Osteocyte (in vitro differentiated cells): ENCODE data around the gene SYCE1. TPM values are rescaled to one million over a fixed set of nuclear protein-coding genes. Genes with fewer than 3 reads are reported as not detected.
"Not testable (repeated sequence)": the region's sequence is repeated elsewhere in the genome, so short reads cannot be mapped to it uniquely, and the experiment has no call there.

Source experiments
- DNase-seq: peaks from one replicate; pipeline ENCODE4 v3.0.0; 2021; ENCODE audit warnings: mixed read lengths; ENCODE audit not compliant: unreplicated experiment; ENCODE audit errors: extremely low spot score
- H3K27ac Mint-ChIP-seq: one replicate; pipeline ENCODE4 v1.8.0; 2021; ENCODE audit warnings: mild to moderate bottlenecking, mixed read lengths; ENCODE audit not compliant: unreplicated experiment
- H3K27me3 Mint-ChIP-seq: one replicate; pipeline ENCODE4 v1.8.0; 2021; ENCODE audit warnings: mixed read lengths; ENCODE audit not compliant: unreplicated experiment
- H3K36me3 Mint-ChIP-seq: one replicate; pipeline ENCODE4 v1.8.0; 2021; ENCODE audit warnings: mixed read lengths; ENCODE audit not compliant: unreplicated experiment
- H3K4me1 Mint-ChIP-seq: one replicate; pipeline ENCODE4 v1.8.0; 2021; ENCODE audit warnings: mixed read lengths; ENCODE audit not compliant: unreplicated experiment
- H3K4me3 Mint-ChIP-seq: one replicate; pipeline ENCODE4 v1.8.0; 2021; ENCODE audit warnings: mild to moderate bottlenecking, moderate library complexity, mixed read lengths; ENCODE audit not compliant: unreplicated experiment
- H3K9me3 Mint-ChIP-seq: one replicate; pipeline ENCODE4 v1.8.0; 2021; ENCODE audit warnings: mixed read lengths; ENCODE audit not compliant: unreplicated experiment
- total RNA-seq: library from RNA; stranded (reverse); gene quantifications from 2 replicates; pipeline ENCODE4 v1.2.1, GENCODE V29; 2021
- TF ChIP-seq, protein P1 (sequence below): fragments of 200-600 bp; sonication (generic); IDR thresholded peaks from 2 replicates; pipeline ENCODE4 v1.5.0; 2021; ENCODE audit warnings: antibody characterized with exemption, mild to moderate bottlenecking, moderate library complexity

Gene SYCE1
- total RNA-seq, 1 donor from 2014 or later = not detected

DNA sequence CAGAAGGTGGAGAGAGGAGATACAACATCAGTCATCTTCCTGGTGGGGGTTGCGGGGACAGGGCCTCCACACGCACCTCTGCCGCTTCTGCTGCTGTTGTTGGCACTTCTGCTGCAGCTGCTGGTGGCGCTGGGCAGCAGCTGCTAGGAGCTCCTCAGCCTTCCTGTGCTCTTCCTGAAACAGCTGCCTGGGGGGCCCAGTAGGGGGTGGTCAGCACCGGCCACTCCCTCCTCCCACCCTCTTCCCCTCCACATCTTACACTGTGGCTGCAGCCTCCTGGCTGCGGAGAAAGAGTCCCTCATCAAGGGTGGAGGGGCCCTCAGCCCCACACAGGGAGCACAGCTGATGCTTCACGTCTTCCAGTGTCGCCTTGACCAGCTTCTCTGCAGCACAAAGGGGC is 9.9 kb downstream of the SYCE1 start:
- H3K4me1 Mint-ChIP-seq = no peaks in the 10 kb centered on the region
- H3K36me3 Mint-ChIP-seq = no peaks in the 10 kb centered on the region
- H3K4me3 Mint-ChIP-seq = no peak overlapping the region
- H3K27me3 Mint-ChIP-seq = no peaks in the 10 kb centered on the region
- H3K27ac Mint-ChIP-seq = no peak overlapping the region
- DNase-seq = no peak
- TF ChIP-seq, protein P1, sequence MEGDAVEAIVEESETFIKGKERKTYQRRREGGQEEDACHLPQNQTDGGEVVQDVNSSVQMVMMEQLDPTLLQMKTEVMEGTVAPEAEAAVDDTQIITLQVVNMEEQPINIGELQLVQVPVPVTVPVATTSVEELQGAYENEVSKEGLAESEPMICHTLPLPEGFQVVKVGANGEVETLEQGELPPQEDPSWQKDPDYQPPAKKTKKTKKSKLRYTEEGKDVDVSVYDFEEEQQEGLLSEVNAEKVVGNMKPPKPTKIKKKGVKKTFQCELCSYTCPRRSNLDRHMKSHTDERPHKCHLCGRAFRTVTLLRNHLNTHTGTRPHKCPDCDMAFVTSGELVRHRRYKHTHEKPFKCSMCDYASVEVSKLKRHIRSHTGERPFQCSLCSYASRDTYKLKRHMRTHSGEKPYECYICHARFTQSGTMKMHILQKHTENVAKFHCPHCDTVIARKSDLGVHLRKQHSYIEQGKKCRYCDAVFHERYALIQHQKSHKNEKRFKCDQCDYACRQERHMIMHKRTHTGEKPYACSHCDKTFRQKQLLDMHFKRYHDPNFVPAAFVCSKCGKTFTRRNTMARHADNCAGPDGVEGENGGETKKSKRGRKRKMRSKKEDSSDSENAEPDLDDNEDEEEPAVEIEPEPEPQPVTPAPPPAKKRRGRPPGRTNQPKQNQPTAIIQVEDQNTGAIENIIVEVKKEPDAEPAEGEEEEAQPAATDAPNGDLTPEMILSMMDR = no peak
- H3K9me3 Mint-ChIP-seq = peaks cover 1% of the 10 kb centered on the region

DNA sequence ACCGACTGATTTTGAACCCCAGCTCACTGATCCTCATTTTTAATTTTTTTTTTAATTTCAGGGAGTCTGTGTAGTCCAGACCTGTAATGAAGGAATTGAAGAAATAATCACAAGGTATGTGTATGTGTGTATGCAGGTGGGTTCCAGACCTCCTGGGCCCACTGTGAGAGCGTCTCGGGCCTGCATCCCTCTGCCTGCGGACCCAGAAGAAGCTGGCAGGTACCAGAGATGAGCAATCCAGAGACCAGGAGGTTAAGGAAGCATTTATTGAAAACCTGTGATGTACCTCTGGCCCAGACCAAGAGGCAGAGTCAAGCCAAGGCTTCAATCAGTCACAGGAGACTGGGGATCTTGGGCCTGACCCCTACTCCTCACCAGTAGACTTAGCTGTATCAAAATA is 10.8 kb downstream of the SYCE1 start:
- Mint-ChIP-seq H3K4me3 (no peak overlapping the region), H3K4me1 (no peaks in the 10 kb centered on the region), H3K9me3 (peaks cover 6% of the 10 kb centered on the region), H3K27ac (no peak overlapping the region), H3K36me3 (no peaks in the 10 kb centered on the region), H3K27me3 (no peaks in the 10 kb centered on the region)
- no peak for DNase-seq
- TF ChIP-seq, protein P1 = no peak

DNA sequence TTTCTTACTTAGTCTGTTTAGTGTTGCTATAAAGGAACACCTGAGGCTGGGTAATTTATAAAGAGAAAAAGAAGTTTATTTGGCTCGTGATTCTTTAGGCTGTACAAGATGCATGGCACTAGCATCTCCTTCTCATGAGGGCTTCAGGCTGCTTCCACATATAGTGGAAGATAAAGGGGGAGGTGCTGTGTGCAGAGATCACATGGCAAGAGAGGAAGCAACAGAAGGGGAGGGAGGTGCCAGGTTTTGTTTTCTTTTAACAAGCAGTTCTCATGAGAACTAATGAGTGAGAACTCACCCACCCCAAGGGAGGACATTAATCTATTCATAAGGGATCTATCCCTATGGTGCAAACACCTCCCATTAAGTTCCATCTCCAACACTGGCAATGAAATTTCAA is 20.9 kb downstream of the SYCE1 start:
- H3K27ac Mint-ChIP-seq = no peak overlapping the region
- no peak overlapping the region for H3K4me3 Mint-ChIP-seq
- H3K9me3 Mint-ChIP-seq = peaks cover 28% of the 10 kb centered on the region
- H3K36me3 Mint-ChIP-seq = no peaks in the 10 kb centered on the region
- DNase-seq = no peak
- TF ChIP-seq, protein P1 = no peak
- H3K27me3 Mint-ChIP-seq = no peaks in the 10 kb centered on the region
- H3K4me1 Mint-ChIP-seq = no peaks in the 10 kb centered on the region

DNA sequence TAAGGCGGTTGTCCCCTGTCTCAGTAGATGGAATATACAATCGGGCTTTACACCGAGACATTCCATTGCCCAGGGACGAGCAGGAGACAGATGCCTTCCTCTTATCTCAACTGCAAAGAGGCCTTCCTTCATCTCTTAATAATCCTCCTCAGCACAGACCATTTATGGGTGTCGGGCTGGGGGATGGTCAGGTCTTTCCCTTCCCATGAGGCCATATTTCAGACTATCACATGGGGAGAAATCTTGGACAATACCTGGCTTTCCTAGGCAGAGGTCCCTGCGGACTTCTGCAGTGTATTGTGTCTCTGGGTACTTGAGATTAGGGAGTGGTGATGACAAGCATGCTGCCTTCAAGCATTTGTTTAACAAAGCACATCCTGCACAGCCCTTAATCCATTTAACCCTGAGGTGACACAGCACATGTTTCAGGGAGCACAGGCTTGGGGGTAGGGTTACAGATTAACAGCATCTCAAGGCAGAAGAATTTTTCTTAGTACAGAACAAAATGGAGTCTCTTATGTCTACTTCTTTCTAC is 23.9 kb downstream of the SYCE1 start:
- H3K9me3 Mint-ChIP-seq = peaks cover 14% of the 10 kb centered on the region
- not testable (repeated sequence) for DNase-seq, H3K4me3 Mint-ChIP-seq, H3K27ac Mint-ChIP-seq, H3K36me3 Mint-ChIP-seq, H3K4me1 Mint-ChIP-seq, H3K27me3 Mint-ChIP-seq

DNA sequence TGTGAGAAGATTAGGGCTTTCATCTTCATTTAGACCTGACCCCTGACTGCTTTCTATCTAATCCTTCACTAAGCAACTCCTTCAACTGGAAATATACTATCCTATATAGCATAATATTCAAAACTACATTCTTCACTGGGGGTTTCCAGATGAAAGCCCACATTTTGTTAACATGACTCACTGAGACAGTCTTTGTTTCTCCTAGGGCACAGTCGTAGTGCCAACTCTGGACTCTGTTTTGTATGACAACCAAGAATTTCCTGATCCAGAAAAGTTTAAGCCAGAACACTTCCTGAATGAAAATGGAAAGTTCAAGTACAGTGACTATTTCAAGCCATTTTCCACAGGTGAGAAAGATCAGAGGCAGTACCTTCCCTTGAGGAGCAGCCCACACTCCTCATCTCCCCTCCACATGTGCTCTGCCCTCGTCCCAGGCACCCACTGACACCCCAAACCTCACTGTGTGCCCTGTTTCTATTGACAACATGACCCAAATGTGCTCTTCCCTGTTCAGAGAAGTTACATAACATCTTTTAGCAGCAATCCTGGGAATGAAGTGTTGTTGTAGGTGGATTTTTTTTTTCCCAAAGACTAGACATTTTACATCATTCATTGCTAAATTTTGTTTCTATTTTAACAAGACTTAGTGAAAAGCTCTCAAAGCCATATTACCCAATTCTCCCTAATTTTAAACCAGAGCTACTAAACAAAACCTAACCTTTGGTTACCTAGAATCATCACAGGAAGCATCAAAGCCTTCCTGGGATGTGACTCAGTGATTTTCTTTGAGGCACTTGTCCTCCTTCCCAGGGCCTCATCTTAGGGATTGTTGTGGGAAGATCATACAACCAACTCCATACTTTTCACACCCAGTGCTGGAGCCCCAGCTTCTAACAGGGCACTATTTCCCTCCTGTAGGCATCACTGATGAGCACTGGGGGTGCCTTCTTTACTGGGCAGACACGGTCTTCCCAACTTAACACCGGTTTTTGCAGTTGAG is 27.5 kb downstream of the SYCE1 start:
- Mint-ChIP-seq H3K36me3 (no peaks in the 10 kb centered on the region), H3K27ac (no peak overlapping the region), H3K9me3 (peaks cover 7% of the 10 kb centered on the region), H3K27me3 (no peaks in the 10 kb centered on the region), H3K4me1 (no peaks in the 10 kb centered on the region), H3K4me3 (no peak overlapping the region)
- TF ChIP-seq, protein P1 = no peak
- no peak for DNase-seq
